Nephron progenitor cell (in vitro differentiated cells): ENCODE data around the gene MYZAP.

Source experiments
- DNase-seq: peaks from one replicate; pipeline ENCODE4 v3.0.0; 2021
- H3K27ac Mint-ChIP-seq: 2 replicates; pipeline ENCODE4 v1.8.0; 2021; ENCODE audit warnings: mild to moderate bottlenecking, moderate library complexity, mixed read lengths
- H3K27me3 Mint-ChIP-seq: 2 replicates; pipeline ENCODE4 v1.8.0; 2021; ENCODE audit warnings: mild to moderate bottlenecking, low read depth, mixed read lengths; ENCODE audit not compliant: poor library complexity
- H3K36me3 Mint-ChIP-seq: 2 replicates; pipeline ENCODE4 v1.8.0; 2021; ENCODE audit warnings: low read depth, mixed read lengths
- H3K4me1 Mint-ChIP-seq: 2 replicates; pipeline ENCODE4 v1.8.0; 2021; ENCODE audit warnings: mixed read lengths
- H3K4me3 Mint-ChIP-seq: 2 replicates; pipeline ENCODE4 v1.8.0; 2021; ENCODE audit warnings: mild to moderate bottlenecking, moderate library complexity, mixed read lengths
- H3K9me3 Mint-ChIP-seq: 2 replicates; pipeline ENCODE4 v1.8.0; 2021; ENCODE audit warnings: mild to moderate bottlenecking, moderate library complexity, mixed read lengths
- CTCF ChIP-seq: fragments of 200-600 bp; sonication (generic); IDR thresholded peaks from 2 replicates; pipeline ENCODE4 v1.5.0; 2021; ENCODE audit warnings: antibody characterized with exemption

Gene MYZAP

GRCh38 chr15:57675481-57676181 is 83.9 kb downstream of the MYZAP start:
- peaks cover 6% of the 10 kb centered on the region for H3K9me3 Mint-ChIP-seq
- H3K4me3 Mint-ChIP-seq = no peak overlapping the region
- H3K36me3 Mint-ChIP-seq = no peaks in the 10 kb centered on the region
- no peak for TF ChIP-seq CTCF
- H3K27me3 Mint-ChIP-seq = peaks cover 5% of the 10 kb centered on the region
- no peak overlapping the region for H3K27ac Mint-ChIP-seq
- no peaks in the 10 kb centered on the region for H3K4me1 Mint-ChIP-seq
- no peak for DNase-seq

GRCh38 chr15:57676585-57676984 is 84.9 kb downstream of the MYZAP start:
- DNase-seq = no peak
- peaks cover 8% of the 10 kb centered on the region for H3K27me3 Mint-ChIP-seq
- no peaks in the 10 kb centered on the region for H3K4me1 Mint-ChIP-seq
- no peak overlapping the region for H3K4me3 Mint-ChIP-seq
- H3K36me3 Mint-ChIP-seq = no peaks in the 10 kb centered on the region
- H3K27ac Mint-ChIP-seq = no peak overlapping the region
- TF ChIP-seq CTCF = no peak
- peaks cover 6% of the 10 kb centered on the region for H3K9me3 Mint-ChIP-seq

GRCh38 chr15:57677204-57677603 is 85.5 kb downstream of the MYZAP start:
- Mint-ChIP-seq H3K27ac (no peak overlapping the region), H3K4me3 (no peak overlapping the region), H3K27me3 (peaks cover 8% of the 10 kb centered on the region), H3K4me1 (no peaks in the 10 kb centered on the region), H3K9me3 (peaks cover 3% of the 10 kb centered on the region), H3K36me3 (no peaks in the 10 kb centered on the region)
- no peak for TF ChIP-seq CTCF
- DNase-seq = no peak

GRCh38 chr15:57680021-57680420 is 88.3 kb downstream of the MYZAP start:
- no peak for TF ChIP-seq CTCF
- H3K27me3 Mint-ChIP-seq = peaks cover 6% of the 10 kb centered on the region
- H3K36me3 Mint-ChIP-seq = no peaks in the 10 kb centered on the region
- H3K9me3 Mint-ChIP-seq = no peaks in the 10 kb centered on the region
- no peak for DNase-seq
- no peak overlapping the region for H3K4me3 Mint-ChIP-seq
- H3K4me1 Mint-ChIP-seq = peaks cover 6% of the 10 kb centered on the region
- H3K27ac Mint-ChIP-seq = no peak overlapping the region

- no peak for TF ChIP-seq CTCF
- Mint-ChIP-seq H3K4me3 (no peak overlapping the region), H3K36me3 (no peaks in the 10 kb centered on the region), H3K27ac (no peak overlapping the region), H3K9me3 (no peaks in the 10 kb centered on the region), H3K4me1 (peaks cover 11% of the 10 kb centered on the region), H3K27me3 (peaks cover 6% of the 10 kb centered on the region)
- DNase-seq = no peak
These were observed 89.3 kb downstream of the MYZAP start for GRCh38 chr15:57681011-57681410.

- H3K4me1 Mint-ChIP-seq = peaks cover 19% of the 10 kb centered on the region
- TF ChIP-seq CTCF = no peak
- peaks cover 6% of the 10 kb centered on the region for H3K27me3 Mint-ChIP-seq
- no peaks in the 10 kb centered on the region for H3K9me3 Mint-ChIP-seq
- DNase-seq = no peak
- H3K36me3 Mint-ChIP-seq = no peaks in the 10 kb centered on the region
- H3K27ac Mint-ChIP-seq = no peak overlapping the region
- no peak overlapping the region for H3K4me3 Mint-ChIP-seq
These were observed 91.8 kb downstream of the MYZAP start for GRCh38 chr15:57683481-57683880.
